HG03045 (cell line): Measurements from ENCODE around the gene NXNL1.
A peak's percentile ranks its signal among the peaks of the same experiment; 100 is the strongest.
"Not testable (repeated sequence)": the region's sequence is repeated elsewhere in the genome, so short reads cannot be mapped to it uniquely, and the experiment has no call there.

ENCODE experiments used
- ATAC-seq: cut with Tn5 transposase; IDR thresholded peaks from one replicate; pipeline ENCODE4 v1.9.1; 2021; ENCODE audit warnings: mild to moderate bottlenecking, moderate library complexity; ENCODE audit not compliant: unreplicated experiment

Gene NXNL1

DNA sequence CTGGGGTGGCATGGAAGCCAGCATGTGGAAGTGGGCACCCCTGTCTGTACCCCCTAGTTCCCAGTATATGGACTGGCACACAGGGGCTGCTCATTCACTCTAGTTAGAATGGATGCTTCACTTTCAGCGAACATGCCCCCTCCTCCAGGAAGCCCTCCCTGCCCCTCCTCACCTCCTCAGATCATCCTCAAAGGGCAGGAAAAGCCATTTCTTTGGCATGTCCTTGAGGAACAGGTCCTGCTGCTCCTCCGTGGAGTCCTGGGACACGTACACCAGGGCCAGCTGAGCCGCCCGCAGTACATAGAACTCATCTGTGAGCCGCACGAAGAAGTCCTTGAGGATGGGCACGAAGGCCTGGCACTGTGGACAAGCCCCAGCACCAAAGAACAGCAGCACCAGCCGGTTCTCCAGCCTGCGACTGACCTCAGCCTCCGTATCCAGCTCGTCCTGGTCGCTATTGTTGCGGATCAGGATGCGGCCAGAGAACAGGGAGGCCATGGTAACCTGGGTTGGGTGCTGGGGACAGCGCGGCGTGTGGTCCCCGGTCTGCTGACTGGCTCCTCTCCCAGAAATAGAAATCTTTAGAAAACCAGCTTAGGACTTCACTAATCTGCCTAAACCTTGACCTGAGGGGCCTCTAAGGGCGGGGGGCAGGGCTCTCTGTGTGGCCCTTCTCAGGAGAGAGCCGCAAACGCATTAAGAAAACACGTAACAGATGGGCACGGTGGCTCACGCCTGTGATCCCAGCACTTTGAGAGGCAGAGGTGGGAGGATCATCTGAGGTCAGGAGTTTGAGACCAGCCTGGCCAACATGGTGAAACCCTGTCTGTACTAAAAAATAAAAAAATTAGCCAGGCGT lies at the start of gene NXNL1:
Gene NXNL1, minus strand, starts transcription at position 555 of the 859 bp plus-strand sequence. Its CDS starts 57 bp downstream, at position 498.
- no peak for ATAC-seq

DNA sequence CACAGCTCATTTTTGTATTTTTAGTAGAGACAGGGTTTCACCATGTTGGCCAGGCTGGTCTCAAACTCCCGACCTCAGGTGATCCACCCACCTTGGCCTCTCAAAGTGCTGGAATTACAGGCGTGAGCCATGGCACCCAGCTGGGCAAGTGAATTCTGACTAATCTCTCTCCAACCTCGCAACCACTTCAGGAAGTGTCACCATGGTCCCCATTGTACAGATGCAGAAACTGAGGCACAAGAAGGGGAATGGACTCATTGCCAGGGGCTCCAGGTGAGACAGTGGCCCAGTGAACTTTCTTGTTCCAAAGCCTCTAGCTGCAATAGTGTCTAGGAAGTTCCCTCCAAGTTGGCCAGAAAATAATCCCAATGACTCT lies 47.8 kb upstream of the NXNL1 start:
- ATAC-seq: not testable (repeated sequence)

DNA sequence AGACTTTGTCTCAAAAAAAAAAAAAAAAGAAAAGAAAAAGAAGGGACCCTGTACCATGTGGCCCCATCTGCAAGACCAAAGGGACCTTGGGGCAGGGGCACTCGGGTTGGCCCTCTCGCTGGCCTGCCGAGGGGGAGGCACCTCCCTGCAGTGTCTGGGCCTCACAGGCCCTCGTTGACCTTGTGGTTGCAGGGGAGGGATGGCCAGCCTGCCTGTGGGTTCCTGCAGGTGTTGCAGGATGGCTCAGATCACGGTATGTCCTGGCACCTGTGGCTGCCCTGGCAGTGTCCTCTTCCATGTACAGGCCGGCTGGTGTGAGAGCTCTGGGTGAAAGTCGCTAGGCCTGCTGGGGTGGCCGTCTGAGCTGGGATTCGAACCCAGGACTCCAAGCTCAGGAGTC lies 46.0 kb upstream of the NXNL1 start:
- ATAC-seq: no peak

- no peak for ATAC-seq
Observed at GRCh38 chr19:17505223-17505622, 44.5 kb upstream of the NXNL1 start.

DNA sequence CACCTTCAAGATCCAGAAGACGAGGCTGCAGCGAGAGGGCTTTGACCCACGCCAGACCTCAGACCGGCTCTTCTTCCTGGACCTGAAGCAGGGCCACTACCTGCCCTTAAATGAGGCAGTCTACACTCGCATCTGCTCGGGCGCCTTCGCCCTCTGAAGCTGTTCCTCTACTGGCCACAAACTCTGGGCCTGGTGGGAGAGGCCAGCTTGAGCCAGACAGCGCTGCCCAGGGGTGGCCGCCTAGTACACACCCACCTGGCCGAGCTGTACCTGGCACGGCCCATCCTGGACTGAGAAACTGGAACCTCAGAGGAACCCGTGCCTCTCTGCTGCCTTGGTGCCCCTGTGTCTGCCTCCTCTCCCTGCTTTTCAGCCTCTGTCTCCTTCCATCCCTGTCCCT lies 43.7 kb upstream of the NXNL1 start:
- no peak for ATAC-seq

DNA sequence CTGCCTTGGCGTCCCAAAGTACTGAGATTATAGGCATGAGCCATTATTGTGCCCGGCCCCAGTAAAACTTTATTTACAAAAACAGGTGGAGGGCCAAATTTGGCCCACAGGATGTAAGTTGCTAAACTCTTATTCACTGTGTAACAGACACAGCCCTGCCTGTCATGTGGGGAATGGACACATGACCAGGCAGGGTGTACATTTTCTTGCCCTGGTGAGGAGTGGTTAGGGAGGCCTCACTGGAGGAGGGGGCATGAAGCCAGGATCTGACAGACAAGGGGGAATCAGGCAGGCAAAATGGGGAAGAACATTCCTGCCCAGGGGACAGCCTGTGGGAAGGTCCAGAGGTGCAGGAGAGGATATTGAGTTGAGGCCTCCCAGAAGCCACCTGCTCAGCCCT lies 43.3 kb upstream of the NXNL1 start:
- ATAC-seq: no peak

DNA sequence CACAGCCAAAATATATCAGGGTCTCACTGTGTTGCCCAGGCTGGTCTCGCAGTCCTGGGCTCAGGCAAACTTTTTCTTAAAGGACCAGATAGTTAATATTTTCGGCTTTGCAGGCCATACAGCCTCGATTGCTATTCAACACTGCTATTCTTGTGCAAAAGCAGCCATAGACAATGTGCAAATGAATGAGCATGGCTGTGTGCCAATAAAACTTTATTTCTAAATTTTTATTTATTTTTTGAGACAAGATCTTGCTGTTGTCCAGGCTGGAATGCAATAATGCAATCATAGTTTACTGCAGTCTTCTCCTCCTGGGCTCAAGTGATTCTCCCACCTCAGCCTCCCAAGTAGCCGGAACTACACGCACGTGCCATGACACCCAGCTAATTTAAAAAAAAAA lies 42.5 kb upstream of the NXNL1 start:
- no peak for ATAC-seq

GRCh38 chr19:17500447-17501198 lies 39.9 kb upstream of the NXNL1 start:
- no peak for ATAC-seq

- ATAC-seq: no peak
Observed at GRCh38 chr19:17499648-17500446, 39.1 kb upstream of the NXNL1 start.

DNA sequence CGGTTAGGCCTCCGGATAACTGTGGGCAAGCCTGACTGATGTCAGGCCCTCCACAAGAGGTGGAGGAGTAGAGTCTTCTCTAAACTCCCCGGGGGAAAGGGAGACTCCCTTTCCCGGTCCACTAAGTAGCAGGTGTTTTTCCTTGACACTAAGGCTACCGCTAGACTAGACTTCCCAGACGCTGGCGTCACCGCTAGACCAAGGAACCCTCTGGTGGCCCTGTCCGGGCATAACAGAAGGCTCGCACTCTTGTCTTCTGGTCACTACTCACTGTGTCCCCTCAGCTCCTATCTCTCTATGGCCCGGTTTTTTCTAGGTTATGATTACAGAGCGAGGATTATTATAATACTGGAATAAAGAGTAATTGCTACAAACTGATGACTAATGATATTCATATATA lies 38.3 kb upstream of the NXNL1 start:
- ATAC-seq: not testable (repeated sequence)

- ATAC-seq: no peak
Observed at GRCh38 chr19:17497149-17497798, 36.5 kb upstream of the NXNL1 start.

DNA sequence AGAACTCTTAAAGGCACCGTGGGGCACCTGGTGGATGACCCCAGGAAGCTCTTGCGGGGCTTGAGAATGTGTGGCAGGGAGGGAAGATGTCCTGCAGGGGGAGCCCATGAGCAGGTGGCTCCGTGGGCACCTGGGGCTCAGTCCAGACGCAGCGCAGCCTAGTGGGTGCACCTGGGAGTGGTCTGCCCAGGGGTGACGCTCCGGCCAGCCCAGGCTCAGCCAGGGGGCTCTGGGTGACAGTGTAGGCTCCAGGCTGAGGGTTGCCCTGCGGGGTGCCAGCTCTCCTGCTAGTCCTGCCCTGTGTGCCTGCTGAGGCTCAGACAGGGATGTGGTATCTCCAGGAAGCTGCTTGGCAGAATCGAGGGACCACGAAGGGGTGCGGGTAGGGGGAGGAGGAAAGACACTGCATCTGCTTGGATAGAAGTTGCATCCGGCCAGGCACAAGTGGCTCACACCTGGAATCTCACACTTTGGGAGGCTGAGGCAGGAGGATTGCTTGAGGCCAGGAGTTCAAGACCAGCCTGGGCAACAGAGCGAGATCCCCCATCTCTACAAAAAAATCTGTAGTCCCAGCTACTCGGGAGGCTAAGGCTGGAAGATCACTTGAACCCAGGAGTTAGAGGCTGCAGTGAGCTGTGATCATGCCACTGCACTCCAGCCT lies 35.7 kb upstream of the NXNL1 start:
- peak; percentile 75 for ATAC-seq

- no peak for ATAC-seq
Observed at GRCh38 chr19:17495639-17496296, 35.0 kb upstream of the NXNL1 start.

DNA sequence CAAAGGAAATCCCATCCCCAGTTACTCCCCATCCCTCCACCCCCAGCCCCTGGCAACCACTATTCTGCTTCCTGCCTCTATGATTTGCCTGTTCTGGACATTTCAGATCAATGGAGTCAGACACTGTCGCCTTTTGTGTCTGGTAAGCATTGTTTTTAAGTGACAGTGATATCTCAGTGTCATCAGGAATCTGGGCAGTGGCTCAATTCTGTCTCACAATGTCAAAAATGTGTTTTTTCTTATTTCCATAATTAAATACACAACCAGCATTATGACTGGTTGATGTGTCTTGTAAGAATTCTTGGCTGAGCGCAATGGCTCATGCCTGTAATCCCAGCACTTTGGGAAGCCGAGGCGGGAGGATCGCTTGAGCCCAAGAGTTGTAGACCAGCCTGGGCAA lies 30.6 kb upstream of the NXNL1 start:
- no peak for ATAC-seq

DNA sequence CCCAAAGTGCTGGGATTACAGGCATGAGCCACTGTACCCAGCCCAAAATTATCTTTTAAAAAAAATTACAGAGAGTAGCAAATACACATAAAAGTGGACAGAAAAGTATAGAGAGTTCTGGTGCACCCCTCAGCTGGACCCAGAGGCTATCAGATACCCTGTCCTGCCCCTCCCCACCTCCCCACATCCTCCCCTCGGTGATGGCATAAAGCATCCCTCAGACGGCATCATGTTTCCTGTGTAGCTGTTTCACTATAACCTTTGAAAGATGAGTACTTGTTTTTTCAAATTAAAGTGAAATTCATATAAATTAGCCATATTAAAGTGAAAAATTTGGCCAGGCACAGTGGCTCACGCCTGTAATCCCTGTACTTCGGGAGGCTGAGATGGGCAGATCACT lies 29.7 kb upstream of the NXNL1 start:
- ATAC-seq: no peak

DNA sequence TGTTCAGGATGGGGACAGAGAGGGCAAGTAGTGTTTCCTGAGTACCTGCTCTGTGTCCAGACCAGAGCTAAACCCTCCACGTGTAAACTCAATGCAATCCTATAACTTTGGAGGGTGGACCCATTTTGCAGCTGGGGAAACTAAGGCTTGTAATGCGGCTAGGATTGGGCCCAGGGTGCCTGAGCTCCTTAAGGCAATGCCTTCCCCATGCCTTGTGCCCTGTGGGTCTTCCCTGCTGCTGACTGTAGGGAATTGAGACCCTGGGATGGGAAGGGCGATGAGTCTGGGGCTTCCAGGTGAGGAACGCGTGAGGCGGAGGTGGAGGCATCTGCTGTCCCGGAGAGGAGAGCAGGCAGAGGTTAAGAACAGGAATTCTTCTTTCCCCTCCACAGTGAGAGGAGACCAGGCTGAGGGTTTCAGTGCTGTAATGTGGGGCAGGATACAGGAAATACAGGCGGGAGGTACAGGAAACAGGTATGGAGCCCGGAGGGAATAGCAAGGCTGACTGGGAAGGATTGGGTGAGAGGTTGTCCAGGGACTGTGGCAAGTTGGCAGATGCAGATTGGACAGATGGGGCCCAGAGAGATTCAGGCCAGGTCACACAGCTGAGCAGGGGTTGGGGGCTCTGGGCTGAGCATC lies 28.8 kb upstream of the NXNL1 start:
- no peak for ATAC-seq

DNA sequence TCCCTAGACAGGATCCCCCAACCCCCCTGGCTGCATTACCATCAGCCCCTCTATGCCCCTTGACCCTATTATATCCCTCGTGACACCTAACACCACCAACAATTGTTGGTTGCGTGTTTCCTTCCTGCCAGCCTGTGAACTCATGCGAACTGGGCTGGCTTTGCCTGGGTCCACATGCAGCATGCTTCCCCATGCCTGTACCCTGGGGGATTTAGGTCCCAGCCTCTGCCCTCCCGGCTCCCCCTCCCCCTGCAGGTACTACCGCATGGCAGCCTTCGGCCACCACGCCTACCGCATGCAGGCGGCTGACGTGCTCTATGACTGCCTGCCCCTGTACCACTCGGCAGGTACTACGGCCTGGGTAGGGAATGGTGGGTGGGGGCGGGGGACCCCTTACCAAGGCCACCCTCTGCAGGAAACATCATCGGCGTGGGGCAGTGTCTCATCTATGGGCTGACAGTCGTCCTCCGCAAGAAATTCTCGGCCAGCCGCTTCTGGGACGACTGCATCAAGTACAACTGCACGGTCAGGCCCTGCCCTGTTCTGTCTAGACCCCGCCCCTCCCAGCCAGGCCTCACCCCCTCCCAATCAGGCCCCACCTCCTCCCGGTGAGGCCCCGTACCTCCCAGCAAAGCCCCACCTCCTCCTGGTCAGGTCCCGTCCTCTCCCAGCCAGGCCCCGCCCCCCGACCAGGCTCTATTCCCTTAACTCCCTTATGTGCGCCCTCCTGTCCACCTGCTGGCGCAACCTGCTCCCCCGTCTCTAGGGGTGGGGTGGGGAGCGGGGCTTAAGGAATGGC lies 28.1 kb upstream of the NXNL1 start:
- no peak for ATAC-seq

DNA sequence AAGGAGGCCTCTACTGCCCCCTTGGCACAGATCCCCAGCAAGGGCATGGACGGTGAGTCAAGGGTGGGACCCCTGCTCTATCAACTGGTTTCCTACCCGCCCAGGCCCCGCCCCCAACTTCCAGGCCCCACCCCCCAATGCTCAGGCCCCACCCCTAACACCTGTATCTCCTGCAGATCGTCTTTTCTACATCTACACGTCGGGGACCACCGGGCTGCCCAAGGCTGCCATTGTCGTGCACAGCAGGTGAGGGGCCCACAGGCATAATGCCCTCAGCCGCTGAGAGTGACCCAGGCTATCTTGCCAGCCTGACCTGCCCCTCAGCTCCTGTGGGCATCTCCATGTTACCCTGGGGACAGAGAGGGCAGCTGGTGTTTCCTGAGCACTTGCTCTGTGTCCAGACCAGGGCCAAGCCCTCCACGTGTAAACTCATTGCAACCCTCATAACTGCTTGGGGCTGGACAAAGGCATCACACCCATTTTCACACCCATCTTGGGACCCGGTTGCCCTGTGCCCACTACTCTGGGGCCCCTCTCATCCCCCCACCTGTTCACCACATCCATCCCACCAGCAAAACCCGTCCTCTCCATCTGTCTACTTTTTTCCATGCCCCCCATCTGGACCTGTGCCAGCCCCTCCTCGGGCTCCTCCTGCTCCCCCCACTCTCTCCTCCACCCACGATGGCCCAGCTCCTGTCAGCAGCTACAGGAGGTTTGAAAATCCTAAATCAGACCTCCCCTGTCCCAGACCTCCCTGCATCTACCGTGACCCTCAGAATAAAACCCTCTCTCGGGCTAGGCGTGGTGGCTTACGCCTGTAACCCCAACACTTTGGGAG lies 26.8 kb upstream of the NXNL1 start:
- no peak for ATAC-seq
